Fibroblast of skin of back (primary cell): Measurements from ENCODE around the gene TARBP1.
"Not testable (repeated sequence)": the region's sequence is repeated elsewhere in the genome, so short reads cannot be mapped to it uniquely, and the experiment has no call there.

Experiments
- DNase-seq: peaks from one replicate; pipeline ENCODE4 v3.0.0-alpha.2; 2013

Gene TARBP1

DNA sequence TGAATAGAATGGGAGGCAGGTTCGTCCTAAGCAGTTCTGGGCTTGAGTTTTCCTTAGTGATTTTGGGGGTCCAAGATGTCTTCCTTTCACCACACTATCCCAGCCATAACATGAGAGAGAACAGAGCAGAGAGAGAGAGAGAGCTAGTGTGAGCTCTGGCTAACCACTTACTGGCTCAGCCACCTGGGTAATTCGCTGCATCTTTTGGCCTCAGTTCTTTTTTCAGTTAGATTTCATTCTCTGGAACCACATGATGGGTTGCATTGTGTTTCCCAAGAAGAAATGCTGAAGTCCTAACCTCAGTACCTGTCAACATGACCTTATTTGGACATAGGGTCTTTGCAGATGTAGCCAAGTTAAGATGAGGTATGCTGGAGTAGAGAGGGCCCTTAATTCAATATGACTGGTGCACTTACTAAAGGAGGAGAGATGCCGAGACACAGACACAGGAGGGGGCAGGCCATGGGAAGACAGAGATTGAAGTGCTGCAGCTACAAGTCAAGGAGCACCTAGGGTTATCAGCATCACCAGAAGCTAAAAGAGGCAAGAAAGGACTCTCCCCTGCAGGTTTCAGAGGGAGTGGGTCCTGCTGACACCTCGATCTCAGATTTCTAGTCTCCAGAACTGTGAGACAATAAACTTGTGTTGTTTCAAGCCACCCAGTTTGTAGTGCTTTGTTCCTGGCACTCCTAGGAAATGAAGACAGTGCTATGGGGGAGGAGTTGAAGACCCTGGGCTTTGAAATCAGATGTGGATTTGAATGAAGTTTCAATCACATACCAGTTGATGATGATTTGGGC, 26.2 kb upstream of the TARBP1 start:
- no peak for DNase-seq

DNA sequence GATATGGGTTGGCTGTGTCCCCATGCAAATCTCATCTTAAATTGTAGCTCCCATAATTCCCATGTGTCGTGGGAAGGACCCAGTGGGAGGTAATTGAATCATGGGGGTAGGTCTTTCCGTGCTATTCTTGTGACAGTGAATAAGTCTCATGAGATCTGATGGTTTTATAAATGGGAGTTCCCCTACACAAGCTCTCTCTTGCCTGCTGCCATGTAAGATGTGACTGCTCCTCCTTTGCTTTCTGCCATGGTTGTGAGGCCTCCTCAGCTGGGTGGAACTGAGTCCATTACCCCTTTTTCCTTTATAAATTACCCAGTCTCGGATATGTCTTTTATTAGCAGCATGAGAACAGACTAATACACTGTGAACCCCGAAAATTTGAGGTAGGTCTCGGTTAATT, 25.3 kb upstream of the TARBP1 start:
- DNase-seq = not testable (repeated sequence)

DNA sequence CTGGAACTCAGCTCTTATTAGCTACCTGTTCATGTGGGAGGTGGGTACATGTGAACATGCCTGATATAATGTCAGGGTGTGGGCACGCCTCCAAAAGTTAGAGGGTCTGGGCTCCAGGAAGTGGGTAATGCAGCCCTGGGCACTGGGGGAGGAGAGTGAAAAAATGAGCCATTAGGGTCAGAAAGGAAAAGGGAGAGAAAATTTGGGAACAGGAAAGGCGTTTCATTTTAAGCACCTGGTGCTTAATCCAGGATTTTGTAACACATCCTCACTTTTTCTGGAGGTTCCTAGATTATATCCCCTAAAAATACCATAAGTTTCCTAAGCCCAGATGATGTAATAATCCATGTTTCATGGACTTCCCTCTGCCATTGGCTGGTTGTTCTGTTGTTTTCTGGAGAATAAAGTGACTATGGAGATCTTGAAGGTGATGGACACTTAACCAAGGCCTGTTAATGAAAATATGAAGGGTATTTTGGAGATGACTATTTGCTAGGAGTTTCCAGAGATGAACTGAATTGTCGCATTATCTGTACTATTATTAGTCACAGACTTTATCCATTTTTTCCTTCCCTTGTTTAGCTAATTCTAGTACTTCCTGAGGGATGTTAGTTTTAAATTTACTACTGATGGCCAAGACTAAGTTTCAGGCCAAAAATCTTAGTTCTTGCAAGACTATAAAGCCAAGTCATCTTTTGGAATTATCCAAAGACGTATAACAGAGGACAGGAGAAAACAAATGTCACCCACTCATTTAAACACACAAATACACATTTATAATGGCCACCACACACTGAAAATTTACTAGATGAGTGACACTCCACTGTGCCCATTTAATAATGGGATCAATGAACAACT, 24.4 kb upstream of the TARBP1 start:
- DNase-seq = peak; percentile 20

GRCh38 chr1:234502785-234503184, 23.8 kb upstream of the TARBP1 start:
- DNase-seq = no peak

GRCh38 chr1:234500269-234500668, 21.3 kb upstream of the TARBP1 start:
- no peak for DNase-seq

GRCh38 chr1:234499943-234500245, 20.9 kb upstream of the TARBP1 start:
- DNase-seq = no peak

- peak; percentile 90 for DNase-seq
Observed at GRCh38 chr1:234499119-234499942, 20.4 kb upstream of the TARBP1 start.

DNA sequence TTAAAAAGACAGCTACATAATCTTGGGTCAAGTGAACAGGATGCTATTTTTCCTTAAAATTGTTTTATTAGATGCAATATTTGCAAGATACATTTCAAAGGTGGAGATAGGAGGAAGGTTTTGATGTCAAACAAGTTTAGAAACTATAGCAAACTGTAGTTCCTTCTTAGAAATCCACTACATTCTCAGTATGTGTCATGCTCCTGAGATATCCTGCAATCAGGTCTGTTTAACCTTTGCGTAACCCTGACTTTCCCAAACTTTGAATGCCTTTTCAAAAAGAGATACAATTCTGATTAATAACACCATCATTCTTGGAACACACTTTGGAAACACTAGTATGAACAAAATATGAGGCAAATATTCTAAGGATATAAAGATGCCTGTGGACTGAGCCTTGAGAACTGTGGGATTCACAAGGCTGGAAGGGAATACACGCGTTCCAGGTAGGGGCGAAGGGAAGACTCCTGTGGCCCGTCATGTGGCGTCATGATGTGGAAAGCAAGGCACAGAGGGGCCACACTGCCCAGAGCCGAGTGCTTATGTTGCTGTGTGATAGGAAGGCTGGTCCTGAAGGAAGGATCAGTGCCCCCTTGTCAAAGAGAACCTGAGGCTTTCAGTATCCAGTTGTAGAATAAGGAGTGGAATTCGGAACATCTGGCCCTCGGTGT, 19.6 kb upstream of the TARBP1 start:
- DNase-seq = no peak

- no peak for DNase-seq
Observed at GRCh38 chr1:234497589-234497988, 18.6 kb upstream of the TARBP1 start.

DNA sequence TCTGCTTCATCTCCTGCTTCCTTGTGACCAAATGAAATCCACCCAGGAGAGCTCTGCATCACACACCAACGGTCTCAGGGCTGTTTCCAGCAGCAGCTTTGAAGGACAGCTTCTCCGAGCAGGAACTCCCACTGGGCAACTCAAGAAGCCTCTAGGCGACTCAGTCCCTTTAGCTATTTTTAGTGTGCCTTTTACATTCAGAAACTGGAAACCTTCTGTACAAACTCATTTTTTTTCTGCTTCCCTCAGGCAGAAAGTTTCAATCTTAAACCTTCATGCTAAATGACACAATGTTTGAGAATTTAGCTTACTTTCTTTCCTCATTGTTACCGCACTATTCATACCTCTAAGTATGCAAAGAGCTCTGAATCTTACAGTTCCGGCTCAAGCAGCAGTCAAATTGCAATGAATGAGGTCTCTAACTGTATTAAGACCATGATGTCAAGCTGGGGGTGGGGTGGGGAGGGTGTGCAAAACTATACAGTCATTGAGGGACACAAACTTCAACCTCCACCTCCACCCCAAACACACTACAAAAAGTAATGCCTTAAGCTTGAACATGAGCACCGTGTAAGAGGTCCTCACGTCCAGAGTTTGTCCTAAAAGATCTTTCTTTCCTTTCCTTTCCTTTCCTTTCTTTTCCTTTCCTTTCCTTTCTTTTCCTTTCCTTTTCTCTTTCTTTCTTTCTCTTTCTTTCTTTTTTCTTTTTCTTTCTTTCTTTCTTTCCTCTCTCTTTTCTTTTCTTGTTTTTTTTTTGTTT, 16.4 kb upstream of the TARBP1 start:
- peak; percentile 97 for DNase-seq

GRCh38 chr1:234494049-234494448, 15.1 kb upstream of the TARBP1 start:
- DNase-seq = no peak

DNA sequence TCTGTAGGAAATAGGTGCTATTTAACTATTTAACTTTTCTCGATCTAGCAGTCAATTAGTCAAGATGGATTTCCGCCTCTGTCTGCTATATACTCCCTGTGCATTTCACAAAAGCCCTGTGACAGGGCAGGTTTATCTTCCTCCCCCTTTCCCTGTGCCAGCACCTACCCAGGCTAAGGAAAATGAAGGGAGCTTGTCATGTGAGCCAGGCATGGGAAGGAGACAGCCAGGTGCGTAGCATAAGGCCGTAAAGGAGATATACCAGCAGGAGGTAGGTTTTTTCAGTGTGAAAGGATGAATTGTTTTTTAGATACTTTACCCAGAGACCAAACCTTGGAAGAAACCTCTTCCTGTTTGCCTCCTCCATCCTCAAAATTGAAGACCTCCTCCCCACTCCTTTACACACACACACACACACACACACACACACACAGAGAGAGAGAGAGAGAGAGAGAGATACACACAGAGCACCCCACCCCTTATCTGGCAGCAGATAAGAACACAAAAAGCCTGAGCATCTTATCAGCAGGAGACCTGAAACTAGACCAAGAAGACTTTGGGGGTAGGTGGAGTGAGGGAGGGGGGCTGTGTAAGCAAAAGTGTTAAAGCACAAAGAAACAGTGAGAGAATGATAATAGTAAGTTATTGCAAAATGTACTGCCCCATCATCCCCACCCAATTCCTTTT, 12.0 kb upstream of the TARBP1 start:
- DNase-seq = no peak

- DNase-seq = no peak
Observed at GRCh38 chr1:234489698-234490077, 10.7 kb upstream of the TARBP1 start.

DNA sequence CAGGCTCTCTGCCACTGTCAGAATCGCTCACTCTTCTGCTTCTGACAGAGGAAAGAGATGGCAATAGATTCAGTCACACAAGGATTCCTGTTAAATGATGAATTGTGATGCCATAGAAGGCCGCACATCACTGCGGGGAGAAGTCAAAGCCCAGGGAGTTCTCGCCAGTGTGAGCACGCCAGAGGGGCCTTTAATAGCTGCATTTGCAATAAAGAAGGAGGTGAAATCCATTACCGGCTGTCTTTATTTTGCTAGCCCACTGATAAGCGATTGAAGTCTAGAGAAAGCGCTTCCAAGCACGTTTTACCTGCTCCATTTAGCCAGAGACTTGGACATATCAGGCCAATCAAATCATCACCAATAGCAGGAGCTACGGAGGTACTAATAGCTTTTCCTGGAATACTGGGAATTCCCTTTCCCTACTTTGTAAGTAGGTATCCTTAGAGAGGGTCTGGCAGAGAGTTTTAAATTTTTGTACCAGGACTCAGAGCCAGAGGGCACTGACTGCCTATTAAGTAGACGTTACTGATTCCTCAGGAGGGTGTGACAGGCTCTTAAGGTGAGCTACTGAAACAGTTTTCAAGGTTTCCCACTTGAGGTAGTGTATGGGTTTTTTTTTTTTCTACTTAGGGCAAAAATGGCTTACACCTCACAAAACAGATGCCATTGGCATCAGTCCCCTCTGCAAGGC, 10.2 kb upstream of the TARBP1 start:
- no peak for DNase-seq

DNA sequence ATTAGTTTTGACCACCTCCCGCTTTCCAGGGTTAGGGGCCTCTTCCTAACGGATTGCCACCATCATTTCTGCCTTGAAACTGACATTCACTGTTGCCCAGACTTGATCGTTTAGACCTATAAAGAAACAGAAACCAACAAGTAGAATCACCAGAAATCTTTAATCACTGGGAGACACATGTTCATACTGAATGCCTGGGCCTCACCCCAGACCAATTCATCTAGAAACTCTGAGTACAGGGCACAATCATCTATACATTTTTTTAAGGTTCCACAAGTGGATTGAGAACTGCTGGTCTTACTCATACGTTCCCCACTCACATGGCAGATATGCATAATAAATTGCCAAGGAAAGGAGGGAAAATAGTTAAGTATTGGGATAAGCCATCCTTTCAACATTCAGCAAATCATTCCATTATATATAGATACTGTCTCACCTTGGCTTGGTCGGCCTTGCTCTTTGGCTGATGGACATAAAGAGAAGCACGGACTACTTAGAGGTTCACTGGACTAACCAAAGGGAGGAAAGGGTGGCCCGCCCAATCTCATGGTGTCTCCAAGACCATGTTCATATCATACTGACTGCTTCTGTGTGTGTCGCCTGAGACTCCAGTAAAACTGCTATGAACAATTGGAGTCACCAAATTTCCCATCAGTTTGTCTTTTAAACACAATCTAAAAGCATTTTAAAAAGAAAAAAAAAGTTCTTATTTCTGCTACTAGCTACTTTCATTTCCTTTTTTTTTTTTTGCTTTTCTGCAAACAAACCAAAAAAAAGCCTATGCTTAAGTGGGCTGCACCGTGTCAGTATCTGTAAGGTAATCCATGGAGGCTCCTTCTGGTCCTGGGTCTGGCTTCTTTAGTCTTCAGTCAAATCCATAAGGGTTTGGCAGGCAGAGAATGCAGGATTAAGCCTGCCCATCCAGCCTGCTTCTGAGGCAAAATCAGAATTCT, 9.4 kb upstream of the TARBP1 start:
- DNase-seq = no peak

GRCh38 chr1:234486858-234487840, 8.2 kb upstream of the TARBP1 start:
- DNase-seq = peak; percentile 72

DNA sequence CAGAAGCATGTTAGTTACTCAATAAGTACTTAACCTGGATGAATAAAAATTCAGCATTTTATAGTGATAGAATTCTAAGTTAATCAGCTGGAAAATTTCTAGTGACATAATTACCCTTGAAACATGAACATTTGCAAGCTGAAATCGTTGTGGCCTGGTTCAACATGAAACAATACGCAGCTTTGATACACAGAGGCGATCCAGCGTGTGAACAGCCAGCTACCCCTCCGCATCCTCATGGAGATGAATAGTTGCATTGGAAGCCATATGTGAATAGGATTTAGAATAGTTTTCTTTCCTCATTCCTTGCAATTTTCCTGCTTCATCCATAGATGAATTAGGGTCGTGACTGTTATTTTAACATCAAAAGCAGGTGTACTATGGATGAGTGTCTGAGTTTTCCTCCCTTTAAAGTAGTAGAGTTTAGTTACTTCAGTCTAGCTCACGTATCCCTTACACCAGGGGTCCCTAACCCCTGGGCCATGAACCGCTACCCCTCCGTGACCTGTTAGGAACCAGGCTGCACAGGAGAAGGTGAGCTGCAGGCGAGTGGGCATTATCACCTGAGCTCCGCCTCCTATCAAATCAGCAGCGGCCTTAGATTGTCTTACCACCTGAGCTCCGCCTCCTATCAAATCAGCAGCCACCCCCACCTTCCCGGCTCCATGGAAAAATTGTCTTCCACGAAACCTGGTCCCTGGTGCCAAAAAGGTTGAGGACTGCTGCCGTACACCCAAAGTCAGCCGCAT, 6.2 kb upstream of the TARBP1 start:
- DNase-seq = no peak
